HepG2 (cell line): ENCODE results near the gene DMAC1. TPM values are rescaled to one million over a fixed set of nuclear protein-coding genes. Genes with fewer than 3 reads are reported as not detected.

ENCODE experiments used
- CTCF ChIP-seq: sonication (generic); formaldehyde crosslinking; IDR thresholded peaks from 2 replicates; pipeline ENCODE4 v1.5.0; 2020; ENCODE audit warnings: mild to moderate bottlenecking, missing genetic modification reagents, moderate library complexity
- DR1 ChIP-seq: sonication (generic); formaldehyde crosslinking; IDR thresholded peaks from 2 replicates; pipeline ENCODE4 v1.8.0; 2021; ENCODE audit warnings: mild to moderate bottlenecking, missing genetic modification reagents, inconsistent platforms
- E2F1 ChIP-seq: sonication (generic); formaldehyde crosslinking; IDR thresholded peaks from 2 replicates; pipeline ENCODE4 v1.5.0; 2020; ENCODE audit warnings: missing genetic modification reagents
- ELF1 ChIP-seq: sonication (generic); formaldehyde crosslinking; IDR thresholded peaks from 2 replicates; pipeline ENCODE4 v1.4.0; 2020; ENCODE audit warnings: missing genetic modification reagents
- FOXP1 ChIP-seq, 2 experiments: fragments of 450-650 bp in 1 of 2; IDR thresholded peaks; 2 replicates each; pipeline ENCODE4 v1.6.1; 2017 to 2018; ENCODE audit warnings: antibody characterized with exemption in 1 of 2
- HOXA9 ChIP-seq: sonication (generic); formaldehyde crosslinking; IDR thresholded peaks from 2 replicates; pipeline ENCODE4 v1.8.1; 2022; ENCODE audit warnings: missing genetic modification reagents, mild to moderate bottlenecking, moderate library complexity, borderline replicate concordance
- MAFF ChIP-seq: IDR thresholded peaks from 2 replicates; pipeline ENCODE4 v1.6.1; 2011; ENCODE audit warnings: low read depth, low read length, improper control_type of control experiment
- MED1 ChIP-seq: sonication (generic); formaldehyde crosslinking; IDR thresholded peaks from 2 replicates; pipeline ENCODE4 v1.4.0; 2020; ENCODE audit warnings: missing genetic modification reagents
- TFDP1 ChIP-seq: IDR thresholded peaks from 2 replicates; pipeline ENCODE4 v1.6.1; 2016; ENCODE audit warnings: missing compliant biosample characterization, missing genetic modification reagents, borderline replicate concordance
- WIZ ChIP-seq: sonication (generic); formaldehyde crosslinking; IDR thresholded peaks from 2 replicates; pipeline ENCODE4 v1.5.1; 2020; ENCODE audit warnings: mild to moderate bottlenecking, missing genetic modification reagents
- ZNF234 ChIP-seq: sonication (generic); formaldehyde crosslinking; conservative IDR thresholded peaks from 2 replicates; pipeline ENCODE4 v1.5.1; 2020; ENCODE audit warnings: mild to moderate bottlenecking, missing genetic modification reagents
- ZNF362 ChIP-seq: sonication (generic); formaldehyde crosslinking; IDR thresholded peaks from 2 replicates; pipeline ENCODE4 v1.4.0; 2020; ENCODE audit warnings: missing genetic modification reagents, mild to moderate bottlenecking, borderline replicate concordance
- ZNF407 ChIP-seq: sonication (generic); formaldehyde crosslinking; IDR thresholded peaks from one replicate; pipeline ENCODE4 v1.5.1; 2020; ENCODE audit warnings: mild to moderate bottlenecking, missing genetic modification reagents; ENCODE audit errors: not compliant biosample characterization
- ZNF496 ChIP-seq: sonication (generic); formaldehyde crosslinking; IDR thresholded peaks from 2 replicates; pipeline ENCODE4 v1.8.1; 2023; ENCODE audit warnings: mild to moderate bottlenecking, moderate library complexity, missing genetic modification reagents; ENCODE audit not compliant: insufficient replicate concordance
- ZNF549 ChIP-seq: sonication (generic); formaldehyde crosslinking; IDR thresholded peaks from 2 replicates; pipeline ENCODE4 v1.5.0; 2020; ENCODE audit warnings: missing genetic modification reagents
- polyA plus RNA-seq, 8 experiments: library from polyadenylated mRNA; depleted of rRNA in 3 of 8; stranded (reverse) in 7 of 8; unstranded in 1 of 8; fragments of >200 nt; fragmentation: Illumina TruSeq in 4 of 8; extraction: Trizol in 4 of 8; gene quantifications; 2 replicates each; pipeline versions ENCODE4 v1.2.1 to v1.2.3, GENCODE V29; 2011 to 2016; ENCODE audit warnings: low read depth in 4 of 8, missing spikeins in 1 of 8, mixed read lengths in 1 of 8; ENCODE audit not compliant: insufficient read depth in 1 of 8
- total RNA-seq, 5 experiments: library from RNA; depleted of rRNA; stranded (reverse); fragments of >200 nt; fragmentation: Illumina TruSeq; extraction: Trizol; gene quantifications; 2 replicates each; pipeline ENCODE4 v1.2.3, GENCODE V29; 2016; ENCODE audit warnings: low read depth in 1 of 5

The DMAC1 gene
- total and polyA plus RNA-seq, 2 of the 13 experiments (the other 11 are each of a cell fraction or from before 2014, with no cell fraction given): 44.3 to 72.9 TPM

GRCh38 chr9:7799234-7799943 lies at the start of gene DMAC1 (continued):
- TF ChIP-seq ZNF362 (CRISPR knock-in tag) (0 out of 2 replicates have a peak, but pooled peaks have one; percentile 10), ZNF549 (CRISPR knock-in tag) (no peak), ZNF234 (CRISPR knock-in tag) (no peak), TFDP1 (CRISPR knock-in tag) (no peak; the same call in 1 of the 2 replicates), FOXP1 (IDR thresholded peaks at IDR 0.05) (no peak), FOXP1 (CRISPR knock-in tag; IDR thresholded peaks at IDR 0.05) (no peak), ZNF407 (CRISPR knock-in tag) (peak; percentile 34), CTCF (CRISPR knock-in tag) (no peak), MED1 (CRISPR knock-in tag) (no peak), E2F1 (CRISPR knock-in tag) (no peak), WIZ (CRISPR knock-in tag) (no peak), ELF1 (CRISPR knock-in tag) (peak; percentile 91), ZNF496 (no peak), DR1 (CRISPR knock-in tag) (0 out of 2 replicates have a peak, but pooled peaks have one; percentile 32), MAFF (no peak), HOXA9 (no peak)
